Umbilical cord (tissue), 2 donors: ENCODE measurements around the gene BOD1L1. TPM values are rescaled to one million over a fixed set of nuclear protein-coding genes. Genes with fewer than 3 reads are reported as not detected.

Experiments
- DNase-seq: peaks from one replicate; pipeline ENCODE4 v3.0.0-alpha.2; 2015; ENCODE audit warnings: low spot score
- total RNA-seq: library from RNA; depleted of rRNA; stranded (reverse); fragments of >200 nt; gene quantifications from one replicate; pipeline ENCODE4 v1.2.3, GENCODE V29; 2014; ENCODE audit warnings: low replicate concordance; ENCODE audit not compliant: insufficient read depth

Gene BOD1L1
- total RNA-seq, 1 donor from 2014 or later: 43.1 TPM

GRCh38 chr4:13540446-13541175 lies 86.9 kb downstream of the BOD1L1 start:
- no peak for DNase-seq

- DNase-seq: no peak
These were observed 87.7 kb downstream of the BOD1L1 start for GRCh38 chr4:13539619-13540445.

GRCh38 chr4:13539047-13539618 lies 88.4 kb downstream of the BOD1L1 start:
- no peak for DNase-seq

GRCh38 chr4:13538427-13538973 lies 89.0 kb downstream of the BOD1L1 start:
- no peak for DNase-seq

- DNase-seq: no peak
These were observed 89.7 kb downstream of the BOD1L1 start for GRCh38 chr4:13537832-13538177.

- no peak for DNase-seq
These were observed 90.3 kb downstream of the BOD1L1 start for GRCh38 chr4:13537011-13537831.

- no peak for DNase-seq
These were observed 90.9 kb downstream of the BOD1L1 start for GRCh38 chr4:13536607-13537006.

- DNase-seq: no peak
These were observed 91.7 kb downstream of the BOD1L1 start for GRCh38 chr4:13535708-13536361.

- DNase-seq: no peak
These were observed 92.4 kb downstream of the BOD1L1 start for GRCh38 chr4:13535118-13535517.

GRCh38 chr4:13534344-13535063 lies 93.0 kb downstream of the BOD1L1 start:
- no peak for DNase-seq

- no peak for DNase-seq
These were observed 93.7 kb downstream of the BOD1L1 start for GRCh38 chr4:13533670-13534343.

GRCh38 chr4:13531625-13531998 lies 95.9 kb downstream of the BOD1L1 start:
- DNase-seq: no peak

- DNase-seq: no peak
These were observed 96.5 kb downstream of the BOD1L1 start for GRCh38 chr4:13530823-13531624.

GRCh38 chr4:13529128-13529919 lies 98.2 kb downstream of the BOD1L1 start:
- DNase-seq: no peak

- no peak for DNase-seq
These were observed 98.8 kb downstream of the BOD1L1 start for GRCh38 chr4:13528821-13529127.

GRCh38 chr4:13527981-13528820 lies 99.3 kb downstream of the BOD1L1 start:
- DNase-seq: no peak
